ENCODE results near the gene SV2C. TPM values are rescaled to one million over a fixed set of nuclear protein-coding genes. Genes with fewer than 3 reads are reported as not detected.

Gene SV2C
- total RNA-seq, 1 donor: not detected

DNA sequence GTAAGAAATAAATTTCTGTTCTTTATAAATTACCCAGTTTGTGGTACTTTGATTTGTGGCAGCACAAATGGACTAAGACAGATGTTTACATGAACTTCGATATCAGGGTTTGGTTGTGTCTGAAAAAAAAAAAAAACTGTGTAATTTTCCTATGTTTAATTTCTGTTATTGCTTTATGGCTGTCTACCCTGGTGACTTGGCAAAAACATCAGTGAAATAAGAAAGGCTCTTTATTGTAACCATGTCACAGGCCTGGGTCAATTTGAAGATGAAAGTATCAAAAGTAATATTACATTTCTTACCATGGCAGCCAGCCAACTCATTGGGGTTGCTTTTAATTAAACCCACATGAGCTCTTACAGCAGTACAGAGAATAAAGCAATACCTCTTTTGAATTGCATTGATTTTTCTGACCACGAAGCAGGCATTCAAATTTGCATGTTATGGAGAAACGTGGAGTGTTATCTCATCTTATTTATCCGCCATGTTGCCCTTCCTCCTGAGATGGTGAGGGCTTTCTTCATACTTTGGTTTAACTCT lies 20.6 kb upstream of the SV2C start:
- TF ChIP-seq, protein P1, sequence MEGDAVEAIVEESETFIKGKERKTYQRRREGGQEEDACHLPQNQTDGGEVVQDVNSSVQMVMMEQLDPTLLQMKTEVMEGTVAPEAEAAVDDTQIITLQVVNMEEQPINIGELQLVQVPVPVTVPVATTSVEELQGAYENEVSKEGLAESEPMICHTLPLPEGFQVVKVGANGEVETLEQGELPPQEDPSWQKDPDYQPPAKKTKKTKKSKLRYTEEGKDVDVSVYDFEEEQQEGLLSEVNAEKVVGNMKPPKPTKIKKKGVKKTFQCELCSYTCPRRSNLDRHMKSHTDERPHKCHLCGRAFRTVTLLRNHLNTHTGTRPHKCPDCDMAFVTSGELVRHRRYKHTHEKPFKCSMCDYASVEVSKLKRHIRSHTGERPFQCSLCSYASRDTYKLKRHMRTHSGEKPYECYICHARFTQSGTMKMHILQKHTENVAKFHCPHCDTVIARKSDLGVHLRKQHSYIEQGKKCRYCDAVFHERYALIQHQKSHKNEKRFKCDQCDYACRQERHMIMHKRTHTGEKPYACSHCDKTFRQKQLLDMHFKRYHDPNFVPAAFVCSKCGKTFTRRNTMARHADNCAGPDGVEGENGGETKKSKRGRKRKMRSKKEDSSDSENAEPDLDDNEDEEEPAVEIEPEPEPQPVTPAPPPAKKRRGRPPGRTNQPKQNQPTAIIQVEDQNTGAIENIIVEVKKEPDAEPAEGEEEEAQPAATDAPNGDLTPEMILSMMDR (IDR thresholded peaks at IDR 0.05; ENCODE audit: insufficient read depth, low read depth, low read length): no peak
- no peak overlapping the region for H3K4me3 ChIP-seq (ENCODE audit: low read depth, low read length)
- no peak for DNase-seq (ENCODE audit: low read depth)

- TF ChIP-seq, protein P1 (IDR thresholded peaks at IDR 0.05; ENCODE audit: insufficient read depth, low read depth, low read length): no peak
- H3K4me3 ChIP-seq (ENCODE audit: low read depth, low read length): no peak overlapping the region
- no peak for DNase-seq (ENCODE audit: low read depth)
These were observed 17.9 kb upstream of the SV2C start for GRCh38 chr5:76065258-76065657.

DNA sequence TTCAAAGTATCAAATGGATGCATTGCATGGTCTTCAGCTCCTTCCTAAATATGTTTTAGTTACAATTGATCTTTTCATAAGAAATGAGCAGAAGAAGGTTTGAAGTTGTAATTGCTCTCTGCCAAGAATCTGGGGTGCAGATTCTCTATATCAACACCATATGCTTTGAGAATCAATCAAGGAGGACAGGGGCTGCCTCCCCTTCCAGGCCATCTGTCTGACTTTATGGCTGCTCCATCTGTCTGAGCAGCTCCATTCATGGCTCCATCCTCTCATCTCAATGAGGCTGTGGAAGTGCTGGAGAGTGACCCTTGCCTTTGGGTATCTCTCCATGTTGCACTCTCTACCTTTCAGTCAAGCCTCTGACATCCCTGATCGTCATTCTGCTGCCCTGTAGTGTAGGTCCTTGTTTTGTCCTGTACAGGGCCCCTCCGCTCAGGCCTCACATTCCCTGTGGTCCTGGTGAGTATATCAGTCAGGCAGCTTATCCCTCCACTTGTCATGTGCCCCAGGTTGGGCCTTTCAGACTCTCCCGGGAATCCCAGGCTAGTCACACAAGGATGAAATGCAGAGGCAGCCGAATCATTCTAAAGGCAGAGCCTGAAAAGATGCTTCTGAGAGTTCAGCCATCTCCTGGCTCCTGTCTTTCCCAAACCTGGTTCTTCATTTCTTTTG lies 14.0 kb upstream of the SV2C start:
- TF ChIP-seq, protein P1 (IDR thresholded peaks at IDR 0.05; ENCODE audit: insufficient read depth, low read depth, low read length): no peak
- no peak overlapping the region for H3K4me3 ChIP-seq (ENCODE audit: low read depth, low read length)
- no peak for DNase-seq (ENCODE audit: low read depth)

GRCh38 chr5:76074487-76075065 lies 8.6 kb upstream of the SV2C start:
- TF ChIP-seq, protein P1 (IDR thresholded peaks at IDR 0.05; ENCODE audit: insufficient read depth, low read depth, low read length): peak; percentile 30
- no peak overlapping the region for H3K4me3 ChIP-seq (ENCODE audit: low read depth, low read length)
- DNase-seq (ENCODE audit: low read depth): no peak

DNA sequence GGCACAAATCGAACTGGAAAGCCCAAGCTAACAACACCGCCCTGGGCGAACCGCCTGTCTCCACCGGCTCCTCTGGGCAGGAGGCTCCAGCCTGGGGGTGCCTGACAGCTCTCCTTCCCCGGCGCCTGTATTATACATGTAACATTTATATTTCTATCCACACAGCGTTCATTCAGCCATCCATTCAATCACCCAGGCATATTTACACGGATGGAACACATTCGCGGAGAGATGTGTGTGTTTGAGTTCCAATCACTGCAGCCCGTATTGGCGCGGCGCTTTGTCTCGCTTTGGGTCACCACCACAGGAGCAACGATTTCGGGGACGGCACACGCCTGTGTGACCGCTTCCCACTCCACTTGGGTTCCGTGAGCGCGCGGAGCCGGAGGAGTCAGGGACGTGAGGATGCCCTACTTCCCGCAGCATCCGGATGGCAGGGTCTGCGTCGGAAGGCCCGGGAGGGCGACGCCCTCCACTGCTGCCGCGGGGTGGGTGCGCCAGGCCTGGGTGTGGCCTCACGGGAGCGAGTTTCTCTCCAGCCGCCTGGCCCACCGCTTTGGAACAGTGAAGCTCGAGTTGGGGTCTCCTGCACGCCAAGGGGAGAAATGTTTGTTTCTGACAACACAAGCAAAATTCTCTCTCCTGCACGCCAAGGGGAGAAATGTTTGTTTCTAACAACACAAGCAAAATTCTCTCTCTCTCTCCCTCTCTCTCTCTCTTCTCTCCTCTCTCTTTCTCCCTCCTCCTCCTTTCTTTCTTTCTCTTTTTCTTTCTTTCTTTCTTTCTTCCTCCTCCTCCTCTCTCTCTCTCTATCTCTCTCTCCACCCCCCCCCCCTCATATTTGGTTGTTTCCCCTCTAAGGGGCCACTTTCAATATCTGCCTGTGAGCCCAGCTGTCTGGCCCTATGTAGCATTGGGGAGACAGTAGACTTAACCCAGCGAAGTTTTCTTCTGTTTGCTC lies 1.1 kb upstream of the SV2C start:
- H3K4me3 ChIP-seq (ENCODE audit: low read depth, low read length): no peak overlapping the region
- no peak for DNase-seq (ENCODE audit: low read depth)
- TF ChIP-seq, protein P1 (IDR thresholded peaks at IDR 0.05; ENCODE audit: insufficient read depth, low read depth, low read length): no peak

DNA sequence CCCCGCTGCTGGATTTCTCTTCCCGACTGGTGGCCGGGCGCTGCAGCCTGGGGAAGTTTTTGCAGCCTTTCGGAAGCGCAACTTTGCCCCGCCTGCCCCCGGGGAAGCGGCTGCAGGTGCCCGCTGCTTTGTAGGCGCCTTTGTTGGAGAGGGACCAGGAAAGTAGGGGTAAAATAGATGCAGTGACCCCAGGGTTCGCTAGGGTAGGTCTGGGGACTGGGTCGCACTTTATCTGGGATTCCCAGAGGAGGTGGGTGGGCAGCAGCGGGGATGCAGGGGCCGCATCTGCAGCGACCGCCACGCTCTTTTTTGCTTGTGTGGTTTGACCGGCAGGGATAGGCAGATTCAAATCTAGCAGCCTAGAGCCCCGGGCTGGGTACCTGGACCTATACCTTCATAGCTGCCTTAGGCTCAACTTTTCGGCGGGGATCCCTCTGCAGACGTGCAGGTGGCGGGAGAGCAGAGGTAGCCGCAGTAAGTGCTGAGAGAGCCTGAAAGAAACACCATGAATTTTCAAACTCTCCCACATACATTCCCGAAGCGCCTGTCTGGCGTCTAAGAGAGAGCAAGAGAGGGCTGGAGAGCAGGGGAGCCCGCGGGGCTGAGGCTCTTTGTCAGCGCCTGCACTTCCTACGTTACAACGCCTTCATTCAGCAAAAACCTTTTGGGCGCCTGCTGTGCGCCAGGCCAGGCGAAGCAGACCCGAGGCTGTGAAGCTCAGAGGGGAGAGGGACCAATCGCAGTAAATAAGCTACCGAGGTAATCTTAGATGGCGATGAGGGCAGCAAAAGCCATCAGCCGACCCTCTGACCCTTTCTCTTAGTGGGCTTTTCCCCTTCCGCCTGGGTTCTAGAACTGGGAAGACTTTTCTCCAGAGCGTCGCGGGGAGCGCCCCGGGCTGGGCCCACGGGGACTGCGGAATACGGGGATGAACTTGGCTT lies 642 bp downstream of the SV2C start:
- H3K4me3 ChIP-seq (ENCODE audit: low read depth, low read length): no peak overlapping the region
- DNase-seq (ENCODE audit: low read depth): no peak
- TF ChIP-seq, protein P1 (IDR thresholded peaks at IDR 0.05; ENCODE audit: insufficient read depth, low read depth, low read length): no peak

All from fibroblast of villous mesenchyme (primary cell).